GM12878 (cell line): ENCODE results near the gene MRPS9. TPM values are rescaled to one million over a fixed set of nuclear protein-coding genes. Genes with fewer than 3 reads are reported as not detected.

Experiments used
- ATAC-seq: fragments of 200-7000 bp; cut with Tn5 transposase; 3 replicates; pipeline ENCODE4 v1.9.1; 2020; ENCODE audit warnings: mild to moderate bottlenecking, moderate library complexity
- BruUV-seq: library from RNA; stranded (reverse); fragments of 400-500 nt; replicated peaks from 2 replicates; lab custom pipeline; 2021; lab: Mats Ljungman, UMichigan
- CTCF ChIA-PET: fragments of 300-600 bp; sonication (Branson Sonifier 250); formaldehyde crosslinking; extraction: SDS; loops from one replicate; lab custom pipeline; 2021; ENCODE audit warnings: inconsistent platforms; lab: Yijun Ruan, JAX
- POLR2A ChIA-PET: fragments of 350-600 bp; formaldehyde crosslinking; extraction: SDS; loops from one replicate; lab custom pipeline; 2021; ENCODE audit warnings: inconsistent platforms; lab: Charles Lee
- RAD21 ChIA-PET: fragments of 300-600 bp; sonication (Branson Sonifier 250); formaldehyde crosslinking; loops from one replicate; lab custom pipeline; 2023; ENCODE audit warnings: antibody characterized with exemption; ENCODE audit not compliant: unreplicated experiment; lab: Charles Lee
- SMC1A ChIA-PET: fragments of 300-600 bp; sonication (Branson Sonifier 250); formaldehyde crosslinking; loops from one replicate; lab custom pipeline; 2023; ENCODE audit not compliant: unreplicated experiment, uncharacterized antibody; lab: Charles Lee
- DNase-seq: peaks from one replicate; pipeline ENCODE4 v3.0.0-alpha.2; 2011; ENCODE audit warnings: low read depth, low spot score
- FAIRE-seq: peaks from 3 replicates; lab custom pipeline; 2011; peaks lifted over from hg19 to GRCh38; lab: Jason Lieb, UNC
- H2AFZ ChIP-seq: 2 replicates; pipeline ENCODE4 v1.6.0; 2011; ENCODE audit warnings: low read depth, low read length, control low read depth; ENCODE audit not compliant: control insufficient read depth
- H3K27ac ChIP-seq: 2 replicates; pipeline ENCODE4 v1.5.1; 2011; ENCODE audit warnings: control low read depth; ENCODE audit not compliant: control insufficient read depth, insufficient read depth
- H3K27me3 ChIP-seq, 2 experiments: replicated peaks in 1 of 2; 2 replicates each; pipeline versions ENCODE4 v1.6.0 to v1.6.1; 2011; ENCODE audit warnings: low read length in 1 of 2; ENCODE audit not compliant: control insufficient read depth in 2 of 2, insufficient read depth in 2 of 2
- H3K36me3 ChIP-seq, 2 experiments: 2 replicates each; pipeline ENCODE4 v1.5.1; 2011; ENCODE audit warnings: low read length in 1 of 2; ENCODE audit not compliant: control insufficient read depth in 2 of 2, insufficient read depth in 2 of 2
- H3K4me1 ChIP-seq: 2 replicates; pipeline ENCODE4 v1.6.1; 2011; ENCODE audit warnings: mild to moderate bottlenecking, low read length, moderate library complexity, mixed read lengths; ENCODE audit not compliant: control insufficient read depth, insufficient read depth
- H3K4me2 ChIP-seq: 2 replicates; pipeline ENCODE4 v1.6.0; 2011; ENCODE audit warnings: control low read depth; ENCODE audit not compliant: control insufficient read depth, insufficient read depth
- H3K4me3 ChIP-seq: fragments of 200-600 bp; sonication (generic); 2 replicates; pipeline ENCODE4 v1.5.1; 2016
- H3K79me2 ChIP-seq: 2 replicates; pipeline ENCODE4 v1.6.0; 2011; ENCODE audit warnings: low read length; ENCODE audit not compliant: control insufficient read depth, insufficient read depth
- H3K9ac ChIP-seq: 2 replicates; pipeline ENCODE4 v1.8.0; 2011; ENCODE audit warnings: low read length, control low read depth, mixed read lengths; ENCODE audit not compliant: control insufficient read depth, insufficient read depth
- H3K9me3 ChIP-seq: replicated peaks from 3 replicates; pipeline ENCODE4 v1.5.1; 2011; ENCODE audit warnings: mild to moderate bottlenecking, low read length; ENCODE audit not compliant: control insufficient read depth, insufficient read depth
- H4K20me1 ChIP-seq: 2 replicates; pipeline ENCODE4 v1.6.0; 2011; ENCODE audit not compliant: control insufficient read depth, insufficient read depth
- CHD1 ChIP-seq: IDR thresholded peaks from 2 replicates; pipeline ENCODE4 v1.6.1; 2012; ENCODE audit warnings: low read depth, low read length, improper control_type of control experiment
- CHD4 ChIP-seq: fragments of 200-600 bp; sonication (generic); IDR thresholded peaks from 2 replicates; pipeline ENCODE4 v1.6.1; 2016; ENCODE audit warnings: mild to moderate bottlenecking
- EZH2 ChIP-seq: IDR thresholded peaks from 2 replicates; pipeline ENCODE4 v1.6.1; 2012; ENCODE audit warnings: low read depth, mild to moderate bottlenecking, control low read depth, inconsistent platforms, low read length, borderline replicate concordance; ENCODE audit not compliant: control insufficient read depth
- HDGF ChIP-seq: fragments of 450-650 bp; IDR thresholded peaks from 2 replicates; pipeline ENCODE4 v1.6.1; 2016; ENCODE audit warnings: antibody characterized with exemption
- POU2F2 ChIP-seq: IDR thresholded peaks from 3 replicates; pipeline ENCODE4 v1.6.1; 2011; ENCODE audit warnings: low read depth, mild to moderate bottlenecking, low read length, borderline replicate concordance
- RB1 ChIP-seq: fragments of 450-650 bp; formaldehyde crosslinking; IDR thresholded peaks from 2 replicates; pipeline ENCODE4 v1.6.1; 2017; ENCODE audit warnings: mild to moderate bottlenecking, borderline replicate concordance
- SMC3 ChIP-seq: IDR thresholded peaks from 2 replicates; pipeline ENCODE4 v1.6.1; 2011; ENCODE audit warnings: low read length, improper control_type of control experiment, borderline replicate concordance
- SUZ12 ChIP-seq: fragments of 200-600 bp; sonication (generic); IDR thresholded peaks from one replicate; pipeline ENCODE4 v1.6.1; 2018; ENCODE audit warnings: antibody characterized with exemption, mild to moderate bottlenecking; ENCODE audit not compliant: unreplicated experiment
- WGBS: methylation state at CpG from one replicate; pipeline ENCODE4 v1.1.6; 2016; ENCODE audit warnings: low lambda C conversion rate; ENCODE audit not compliant: insufficient replicate concordance, insufficient coverage; ENCODE audit errors: missing lambda C conversion rate; 5-methylcytosine and 5-hydroxymethylcytosine counted together
- in situ Hi-C: fragments of 300-500 bp; cut with MboI; formaldehyde crosslinking; loops from 9 replicates; pipeline ENCODE4 v1.14.3; 2018; ENCODE audit warnings: mixed read lengths
- intact Hi-C: fragments of 100-400 bp; cut with micrococcal nuclease; formaldehyde crosslinking; loops from one replicate; pipeline ENCODE4 v1.14.2; 2022; ENCODE audit not compliant: unreplicated experiment
- polyA plus RNA-seq, 11 experiments: library from polyadenylated mRNA; depleted of rRNA in 4 of 11; unstranded in 6 of 11; stranded (reverse) in 5 of 11; fragments of >200 nt; fragmentation: Nextera tagmentation in 4 of 11; fragmentation: Illumina TruSeq in 1 of 11; extraction: Ambion mirVana in 4 of 11; extraction: Trizol in 1 of 11; gene quantifications; 1 replicate in 1 of 11; 2 replicates in 10 of 11; pipeline versions ENCODE4 v1.2.1 to v1.2.3, GENCODE V29; 2011 to 2016; ENCODE audit warnings: inconsistent platforms in 2 of 11, missing spikeins in 2 of 11, low read depth in 1 of 11
- total RNA-seq, 4 experiments: library from RNA; depleted of rRNA in 3 of 4; stranded (reverse); fragments of >200 nt in 3 of 4; fragmentation: Illumina TruSeq in 1 of 4; extraction: Trizol in 1 of 4; gene quantifications; 2 replicates each; pipeline versions ENCODE4 v1.2.1 to v1.2.3, GENCODE V29; 2013 to 2021
- TF ChIP-seq, protein P1 (sequence below): IDR thresholded peaks from 2 replicates; pipeline ENCODE4 v1.6.1; 2011; ENCODE audit warnings: mild to moderate bottlenecking, low read depth, low read length, moderate library complexity; ENCODE audit not compliant: insufficient replicate concordance
- TF ChIP-seq, protein P2 (sequence below): IDR thresholded peaks from 2 replicates; pipeline ENCODE4 v1.6.1; 2012; ENCODE audit warnings: low read depth, low read length, improper control_type of control experiment
- TF ChIP-seq, protein P3 (sequence below): fragments of 450-650 bp; IDR thresholded peaks from 2 replicates; pipeline ENCODE4 v1.6.1; 2017; ENCODE audit warnings: mild to moderate bottlenecking, moderate library complexity
- TF ChIP-seq, protein P4 (sequence below): fragments of 450-650 bp; IDR thresholded peaks from 2 replicates; pipeline ENCODE4 v1.6.1; 2017; ENCODE audit warnings: borderline replicate concordance
- TF ChIP-seq, protein P5 (sequence below): IDR thresholded peaks from 2 replicates; pipeline ENCODE4 v1.6.1; 2012; ENCODE audit warnings: low read depth, low read length, improper control_type of control experiment

MRPS9 gene
- total and polyA plus RNA-seq, 10 of the 15 experiments (the other 5 are each of a cell fraction or from before 2014, with no cell fraction given) = 39.1 to 111 (median 63.4) TPM

DNA sequence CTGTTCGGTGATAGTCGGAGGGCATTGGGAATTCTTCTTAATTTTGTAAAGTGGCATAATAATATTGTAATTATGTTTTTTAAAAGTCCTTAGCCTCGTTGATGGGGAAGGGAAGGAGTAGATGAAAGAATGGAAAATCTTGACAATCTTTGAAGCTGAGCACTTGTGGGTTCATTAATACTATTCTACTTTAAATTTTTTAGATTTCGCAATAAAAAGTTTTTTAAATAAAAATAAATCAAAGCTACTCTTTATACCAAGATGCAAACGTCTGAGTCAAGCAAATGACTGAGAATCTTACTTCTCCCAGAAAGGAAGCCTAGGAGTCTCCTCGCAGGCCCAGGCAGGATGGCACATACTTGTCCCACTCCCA is 105.2 kb downstream of the MRPS9 start:
- CTCF ChIA-PET = interaction anchor here (1.2 kb wide), 1 partner anchor 28 kb away, joined by 4 read pairs; no protein-coding TSS in a partner anchor

More for the DNA sequence above, 105.2 kb downstream of the MRPS9 start:
- Histone ChIP-seq H3K4me1 (0 out of 2 replicates have a peak, but pooled peaks cover 3% of the 10 kb centered on the region), H3K9me3 (no peaks in the 10 kb centered on the region), H3K27ac (no peak overlapping the region), H3K4me3 (no peak overlapping the region), H3K36me3 (no peaks in the 10 kb centered on the region), H3K4me2 (no peak overlapping the region; the same call in 1 of the 2 replicates), H2AFZ (no peak overlapping the region), H3K27me3 (peaks cover 0 to 5% of the 10 kb centered on the region in 2 experiments; a peak in 2 of 4 replicates), H3K9ac (no peak overlapping the region), H3K79me2 (no peaks in the 10 kb centered on the region), H4K20me1 (no peaks in the 10 kb centered on the region)
- intact Hi-C loops (no loop called here), in situ Hi-C loops (no loop called here)
- no peak for ATAC-seq
- SMC1A ChIA-PET = no interaction called here
- no peak for FAIRE-seq
- POLR2A ChIA-PET = no interaction called here
- no peak for DNase-seq
- TF ChIP-seq, protein P1, sequence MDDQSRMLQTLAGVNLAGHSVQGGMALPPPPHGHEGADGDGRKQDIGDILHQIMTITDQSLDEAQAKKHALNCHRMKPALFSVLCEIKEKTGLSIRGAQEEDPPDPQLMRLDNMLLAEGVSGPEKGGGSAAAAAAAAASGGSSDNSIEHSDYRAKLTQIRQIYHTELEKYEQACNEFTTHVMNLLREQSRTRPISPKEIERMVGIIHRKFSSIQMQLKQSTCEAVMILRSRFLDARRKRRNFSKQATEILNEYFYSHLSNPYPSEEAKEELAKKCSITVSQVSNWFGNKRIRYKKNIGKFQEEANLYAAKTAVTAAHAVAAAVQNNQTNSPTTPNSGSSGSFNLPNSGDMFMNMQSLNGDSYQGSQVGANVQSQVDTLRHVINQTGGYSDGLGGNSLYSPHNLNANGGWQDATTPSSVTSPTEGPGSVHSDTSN = no peak
- TF ChIP-seq, protein P2, sequence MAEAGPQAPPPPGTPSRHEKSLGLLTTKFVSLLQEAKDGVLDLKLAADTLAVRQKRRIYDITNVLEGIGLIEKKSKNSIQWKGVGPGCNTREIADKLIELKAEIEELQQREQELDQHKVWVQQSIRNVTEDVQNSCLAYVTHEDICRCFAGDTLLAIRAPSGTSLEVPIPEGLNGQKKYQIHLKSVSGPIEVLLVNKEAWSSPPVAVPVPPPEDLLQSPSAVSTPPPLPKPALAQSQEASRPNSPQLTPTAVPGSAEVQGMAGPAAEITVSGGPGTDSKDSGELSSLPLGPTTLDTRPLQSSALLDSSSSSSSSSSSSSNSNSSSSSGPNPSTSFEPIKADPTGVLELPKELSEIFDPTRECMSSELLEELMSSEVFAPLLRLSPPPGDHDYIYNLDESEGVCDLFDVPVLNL = no peak
- no peak for TF ChIP-seq SUZ12
- TF ChIP-seq, protein P3, sequence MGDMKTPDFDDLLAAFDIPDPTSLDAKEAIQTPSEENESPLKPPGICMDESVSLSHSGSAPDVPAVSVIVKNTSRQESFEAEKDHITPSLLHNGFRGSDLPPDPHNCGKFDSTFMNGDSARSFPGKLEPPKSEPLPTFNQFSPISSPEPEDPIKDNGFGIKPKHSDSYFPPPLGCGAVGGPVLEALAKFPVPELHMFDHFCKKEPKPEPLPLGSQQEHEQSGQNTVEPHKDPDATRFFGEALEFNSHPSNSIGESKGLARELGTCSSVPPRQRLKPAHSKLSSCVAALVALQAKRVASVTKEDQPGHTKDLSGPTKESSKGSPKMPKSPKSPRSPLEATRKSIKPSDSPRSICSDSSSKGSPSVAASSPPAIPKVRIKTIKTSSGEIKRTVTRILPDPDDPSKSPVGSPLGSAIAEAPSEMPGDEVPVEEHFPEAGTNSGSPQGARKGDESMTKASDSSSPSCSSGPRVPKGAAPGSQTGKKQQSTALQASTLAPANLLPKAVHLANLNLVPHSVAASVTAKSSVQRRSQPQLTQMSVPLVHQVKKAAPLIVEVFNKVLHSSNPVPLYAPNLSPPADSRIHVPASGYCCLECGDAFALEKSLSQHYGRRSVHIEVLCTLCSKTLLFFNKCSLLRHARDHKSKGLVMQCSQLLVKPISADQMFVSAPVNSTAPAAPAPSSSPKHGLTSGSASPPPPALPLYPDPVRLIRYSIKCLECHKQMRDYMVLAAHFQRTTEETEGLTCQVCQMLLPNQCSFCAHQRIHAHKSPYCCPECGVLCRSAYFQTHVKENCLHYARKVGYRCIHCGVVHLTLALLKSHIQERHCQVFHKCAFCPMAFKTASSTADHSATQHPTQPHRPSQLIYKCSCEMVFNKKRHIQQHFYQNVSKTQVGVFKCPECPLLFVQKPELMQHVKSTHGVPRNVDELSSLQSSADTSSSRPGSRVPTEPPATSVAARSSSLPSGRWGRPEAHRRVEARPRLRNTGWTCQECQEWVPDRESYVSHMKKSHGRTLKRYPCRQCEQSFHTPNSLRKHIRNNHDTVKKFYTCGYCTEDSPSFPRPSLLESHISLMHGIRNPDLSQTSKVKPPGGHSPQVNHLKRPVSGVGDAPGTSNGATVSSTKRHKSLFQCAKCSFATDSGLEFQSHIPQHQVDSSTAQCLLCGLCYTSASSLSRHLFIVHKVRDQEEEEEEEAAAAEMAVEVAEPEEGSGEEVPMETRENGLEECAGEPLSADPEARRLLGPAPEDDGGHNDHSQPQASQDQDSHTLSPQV = no peak
- no peak for TF ChIP-seq RB1
- TF ChIP-seq, protein P4, sequence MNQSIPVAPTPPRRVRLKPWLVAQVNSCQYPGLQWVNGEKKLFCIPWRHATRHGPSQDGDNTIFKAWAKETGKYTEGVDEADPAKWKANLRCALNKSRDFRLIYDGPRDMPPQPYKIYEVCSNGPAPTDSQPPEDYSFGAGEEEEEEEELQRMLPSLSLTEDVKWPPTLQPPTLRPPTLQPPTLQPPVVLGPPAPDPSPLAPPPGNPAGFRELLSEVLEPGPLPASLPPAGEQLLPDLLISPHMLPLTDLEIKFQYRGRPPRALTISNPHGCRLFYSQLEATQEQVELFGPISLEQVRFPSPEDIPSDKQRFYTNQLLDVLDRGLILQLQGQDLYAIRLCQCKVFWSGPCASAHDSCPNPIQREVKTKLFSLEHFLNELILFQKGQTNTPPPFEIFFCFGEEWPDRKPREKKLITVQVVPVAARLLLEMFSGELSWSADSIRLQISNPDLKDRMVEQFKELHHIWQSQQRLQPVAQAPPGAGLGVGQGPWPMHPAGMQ = no peak
- TF ChIP-seq CHD4 = no peak
- no peak for TF ChIP-seq HDGF
- TF ChIP-seq POU2F2 = no peak
- TF ChIP-seq, protein P5, sequence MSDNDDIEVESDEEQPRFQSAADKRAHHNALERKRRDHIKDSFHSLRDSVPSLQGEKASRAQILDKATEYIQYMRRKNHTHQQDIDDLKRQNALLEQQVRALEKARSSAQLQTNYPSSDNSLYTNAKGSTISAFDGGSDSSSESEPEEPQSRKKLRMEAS = no peak
- TF ChIP-seq EZH2 = no peak
- no peak for TF ChIP-seq CHD1
- TF ChIP-seq SMC3 = no peak
- no TSS peak for BruUV-seq
- RAD21 ChIA-PET = no interaction called here
- WGBS = 66% methylated on average over 6 of the region's 6 CpGs
